Lung microvascular endothelial cell (primary cell): Measurements from ENCODE around the gene PPFIBP1. TPM values are rescaled to one million over a fixed set of nuclear protein-coding genes. Genes with fewer than 3 reads are reported as not detected.
"Not testable (repeated sequence)": the region's sequence is repeated elsewhere in the genome, so short reads cannot be mapped to it uniquely, and the experiment has no call there.

ENCODE experiments used
- DNase-seq, 2 donors: peaks; one replicate each; pipeline versions ENCODE4 v3.0.0 to v3.0.0-alpha.2; 2010; ENCODE audit warnings: low read depth in 2 of 2
- total RNA-seq: library from RNA; depleted of rRNA; stranded (reverse); fragments of >200 nt; gene quantifications from 2 replicates; pipeline ENCODE4 v1.2.1, GENCODE V29; 2014

Gene PPFIBP1
- total RNA-seq, 1 donor from 2014 or later = 612 TPM

- DNase-seq = not testable (repeated sequence)
Measured at GRCh38 chr12:27591698-27592097, 67.7 kb downstream of the PPFIBP1 start.

- DNase-seq = peak; percentile 77 to 93
Measured at GRCh38 chr12:27592548-27592947, 68.5 kb downstream of the PPFIBP1 start.

- DNase-seq = no peak
Measured at GRCh38 chr12:27593266-27593665, 69.3 kb downstream of the PPFIBP1 start.

GRCh38 chr12:27595231-27595642 is 71.2 kb downstream of the PPFIBP1 start:
- peak; percentile 66 to 92 for DNase-seq

- DNase-seq = not testable (repeated sequence)
Measured at GRCh38 chr12:27598866-27599265, 74.9 kb downstream of the PPFIBP1 start.

GRCh38 chr12:27601056-27601828 is 77.2 kb downstream of the PPFIBP1 start:
- not testable (repeated sequence) for DNase-seq

GRCh38 chr12:27602516-27602915 is 78.5 kb downstream of the PPFIBP1 start:
- no peak for DNase-seq

- DNase-seq = no peak
Measured at GRCh38 chr12:27604431-27604830, 80.4 kb downstream of the PPFIBP1 start.

GRCh38 chr12:27606986-27607385 is 83.0 kb downstream of the PPFIBP1 start:
- DNase-seq = no peak

- DNase-seq = no peak
Measured at GRCh38 chr12:27607591-27607990, 83.6 kb downstream of the PPFIBP1 start.

GRCh38 chr12:27608890-27609289 is 84.9 kb downstream of the PPFIBP1 start:
- DNase-seq = no peak

GRCh38 chr12:27610374-27610773 is 86.4 kb downstream of the PPFIBP1 start:
- peak in 1 of 2 donors; percentile 66 for DNase-seq

- no peak for DNase-seq
Measured at GRCh38 chr12:27614386-27614785, 90.4 kb downstream of the PPFIBP1 start.

GRCh38 chr12:27614866-27615265 is 90.9 kb downstream of the PPFIBP1 start:
- no peak for DNase-seq

GRCh38 chr12:27615331-27615891 is 91.4 kb downstream of the PPFIBP1 start:
- DNase-seq = peak in 1 of 2 donors; percentile 58

- peak in 1 of 2 donors; percentile 47 for DNase-seq
Measured at GRCh38 chr12:27616356-27617142, 92.5 kb downstream of the PPFIBP1 start.

- DNase-seq = no peak
Measured at GRCh38 chr12:27618836-27619235, 94.8 kb downstream of the PPFIBP1 start.

GRCh38 chr12:27619308-27619707 is 95.3 kb downstream of the PPFIBP1 start:
- peak; percentile 84 to 93 for DNase-seq

- no peak for DNase-seq
Measured at GRCh38 chr12:27620121-27620520, 96.1 kb downstream of the PPFIBP1 start.

- DNase-seq = no peak
Measured at GRCh38 chr12:27622436-27623195, 98.6 kb downstream of the PPFIBP1 start.

GRCh38 chr12:27623645-27624044 is 99.6 kb downstream of the PPFIBP1 start:
- peak in 1 of 2 donors; percentile 58 for DNase-seq
